Osteocyte (in vitro differentiated cells): ENCODE measurements around the gene SEC14L1. TPM values are rescaled to one million over a fixed set of nuclear protein-coding genes. Genes with fewer than 3 reads are reported as not detected.
A peak's percentile ranks its signal among the peaks of the same experiment; 100 is the strongest.

Experiments
- DNase-seq: peaks from one replicate; pipeline ENCODE4 v3.0.0; 2021; ENCODE audit warnings: mixed read lengths; ENCODE audit not compliant: unreplicated experiment; ENCODE audit errors: extremely low spot score
- H3K27ac Mint-ChIP-seq: one replicate; pipeline ENCODE4 v1.8.0; 2021; ENCODE audit warnings: mild to moderate bottlenecking, mixed read lengths; ENCODE audit not compliant: unreplicated experiment
- H3K27me3 Mint-ChIP-seq: one replicate; pipeline ENCODE4 v1.8.0; 2021; ENCODE audit warnings: mixed read lengths; ENCODE audit not compliant: unreplicated experiment
- H3K36me3 Mint-ChIP-seq: one replicate; pipeline ENCODE4 v1.8.0; 2021; ENCODE audit warnings: mixed read lengths; ENCODE audit not compliant: unreplicated experiment
- H3K4me1 Mint-ChIP-seq: one replicate; pipeline ENCODE4 v1.8.0; 2021; ENCODE audit warnings: mixed read lengths; ENCODE audit not compliant: unreplicated experiment
- H3K4me3 Mint-ChIP-seq: one replicate; pipeline ENCODE4 v1.8.0; 2021; ENCODE audit warnings: mild to moderate bottlenecking, moderate library complexity, mixed read lengths; ENCODE audit not compliant: unreplicated experiment
- H3K9me3 Mint-ChIP-seq: one replicate; pipeline ENCODE4 v1.8.0; 2021; ENCODE audit warnings: mixed read lengths; ENCODE audit not compliant: unreplicated experiment
- total RNA-seq: library from RNA; stranded (reverse); gene quantifications from 2 replicates; pipeline ENCODE4 v1.2.1, GENCODE V29; 2021
- TF ChIP-seq, protein P1 (sequence below): fragments of 200-600 bp; sonication (generic); IDR thresholded peaks from 2 replicates; pipeline ENCODE4 v1.5.0; 2021; ENCODE audit warnings: antibody characterized with exemption, mild to moderate bottlenecking, moderate library complexity

The SEC14L1 gene
- total RNA-seq, 1 donor from 2014 or later: 82.9 TPM

GRCh38 chr17:77125432-77125901 is 15.3 kb upstream of the SEC14L1 start:
- peaks cover 64% of the 10 kb centered on the region for H3K4me1 Mint-ChIP-seq
- no peaks in the 10 kb centered on the region for H3K27me3 Mint-ChIP-seq

GRCh38 chr17:77126519-77126918 is 14.2 kb upstream of the SEC14L1 start:
- Mint-ChIP-seq H3K27ac (no peak overlapping the region), H3K36me3 (no peaks in the 10 kb centered on the region), H3K4me3 (no peak overlapping the region), H3K4me1 (peaks cover 67% of the 10 kb centered on the region), H3K9me3 (no peaks in the 10 kb centered on the region), H3K27me3 (no peaks in the 10 kb centered on the region)
- DNase-seq: no peak
- TF ChIP-seq, protein P1, sequence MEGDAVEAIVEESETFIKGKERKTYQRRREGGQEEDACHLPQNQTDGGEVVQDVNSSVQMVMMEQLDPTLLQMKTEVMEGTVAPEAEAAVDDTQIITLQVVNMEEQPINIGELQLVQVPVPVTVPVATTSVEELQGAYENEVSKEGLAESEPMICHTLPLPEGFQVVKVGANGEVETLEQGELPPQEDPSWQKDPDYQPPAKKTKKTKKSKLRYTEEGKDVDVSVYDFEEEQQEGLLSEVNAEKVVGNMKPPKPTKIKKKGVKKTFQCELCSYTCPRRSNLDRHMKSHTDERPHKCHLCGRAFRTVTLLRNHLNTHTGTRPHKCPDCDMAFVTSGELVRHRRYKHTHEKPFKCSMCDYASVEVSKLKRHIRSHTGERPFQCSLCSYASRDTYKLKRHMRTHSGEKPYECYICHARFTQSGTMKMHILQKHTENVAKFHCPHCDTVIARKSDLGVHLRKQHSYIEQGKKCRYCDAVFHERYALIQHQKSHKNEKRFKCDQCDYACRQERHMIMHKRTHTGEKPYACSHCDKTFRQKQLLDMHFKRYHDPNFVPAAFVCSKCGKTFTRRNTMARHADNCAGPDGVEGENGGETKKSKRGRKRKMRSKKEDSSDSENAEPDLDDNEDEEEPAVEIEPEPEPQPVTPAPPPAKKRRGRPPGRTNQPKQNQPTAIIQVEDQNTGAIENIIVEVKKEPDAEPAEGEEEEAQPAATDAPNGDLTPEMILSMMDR: no peak

More at GRCh38 chr17:77125432-77125901, 15.3 kb upstream of the SEC14L1 start:
- H3K27ac Mint-ChIP-seq: peak overlapping the region; percentile 85
- H3K36me3 Mint-ChIP-seq: no peaks in the 10 kb centered on the region
- no peak for DNase-seq
- H3K4me3 Mint-ChIP-seq: no peak overlapping the region
- TF ChIP-seq, protein P1: no peak
- no peaks in the 10 kb centered on the region for H3K9me3 Mint-ChIP-seq

DNA sequence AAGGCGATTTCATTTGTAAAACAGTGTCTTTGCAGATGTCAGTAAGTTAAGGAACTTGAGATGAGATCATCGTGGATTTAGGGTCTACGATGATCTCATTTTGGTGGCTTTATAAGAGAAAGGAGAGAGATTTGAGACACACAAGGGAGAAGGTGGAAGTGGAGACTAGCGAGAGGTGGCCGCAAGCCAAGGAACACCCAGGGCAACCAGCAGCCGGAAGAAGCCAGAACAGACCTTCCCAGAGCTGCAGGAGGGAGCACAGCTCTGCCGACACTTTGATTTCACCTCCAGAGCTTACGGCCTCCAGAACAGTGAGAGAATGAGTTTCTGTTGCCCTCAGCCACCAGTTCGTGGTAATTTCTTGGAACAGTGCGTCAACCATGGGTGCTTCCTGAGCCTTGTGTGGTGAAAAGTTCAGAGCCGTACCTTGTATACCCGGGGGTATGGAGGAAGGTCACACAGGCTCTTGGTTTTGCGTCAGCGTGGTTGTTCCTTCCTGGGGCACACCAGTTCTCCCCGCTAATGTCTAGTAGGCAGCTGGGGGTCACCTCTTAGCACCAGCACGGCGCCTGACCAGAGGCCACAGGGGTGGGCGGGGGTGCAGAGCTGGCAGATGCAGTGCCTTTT is 12.9 kb upstream of the SEC14L1 start:
- Mint-ChIP-seq H3K4me1 (peaks cover 70% of the 10 kb centered on the region), H3K9me3 (no peaks in the 10 kb centered on the region), H3K27ac (peak overlapping the region; percentile 64), H3K27me3 (no peaks in the 10 kb centered on the region), H3K4me3 (no peak overlapping the region), H3K36me3 (no peaks in the 10 kb centered on the region)
- no peak for DNase-seq
- TF ChIP-seq, protein P1: no peak

DNA sequence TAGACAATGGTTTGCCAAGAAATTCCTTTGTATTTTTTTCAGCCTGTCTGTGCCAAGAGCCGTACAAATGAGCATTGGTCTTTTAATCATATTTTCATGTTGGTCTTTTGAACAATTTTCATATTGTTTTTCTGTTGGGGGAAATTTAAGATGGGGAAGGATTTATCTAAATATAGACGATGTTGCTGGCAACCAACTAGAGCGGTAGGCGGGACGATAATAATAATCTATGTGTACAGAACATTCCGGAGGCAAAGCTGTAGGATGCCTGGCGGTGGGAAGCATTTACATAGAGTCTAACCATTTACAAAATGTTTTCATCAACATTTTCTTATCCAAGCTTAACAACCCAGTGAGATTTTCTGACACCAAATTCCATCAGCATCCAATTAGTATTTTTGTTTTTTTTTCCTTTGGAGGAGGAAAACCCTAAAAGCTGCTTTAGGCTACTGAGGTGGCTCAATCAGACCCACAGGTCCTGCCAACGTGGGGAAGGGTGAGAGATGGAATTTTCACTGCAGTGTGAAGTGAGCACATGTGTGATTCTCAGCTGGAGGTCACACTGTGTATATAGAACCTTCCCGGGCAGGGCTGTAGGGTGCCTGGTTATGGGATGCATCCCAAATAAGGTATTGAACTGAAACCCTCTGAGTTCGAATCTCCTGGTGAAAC is 11.7 kb upstream of the SEC14L1 start:
- no peaks in the 10 kb centered on the region for H3K27me3 Mint-ChIP-seq
- TF ChIP-seq, protein P1: no peak
- no peak overlapping the region for H3K4me3 Mint-ChIP-seq
- no peaks in the 10 kb centered on the region for H3K9me3 Mint-ChIP-seq
- H3K4me1 Mint-ChIP-seq: peaks cover 71% of the 10 kb centered on the region
- peak overlapping the region; percentile 87 for H3K27ac Mint-ChIP-seq
- DNase-seq: no peak
- H3K36me3 Mint-ChIP-seq: no peaks in the 10 kb centered on the region

DNA sequence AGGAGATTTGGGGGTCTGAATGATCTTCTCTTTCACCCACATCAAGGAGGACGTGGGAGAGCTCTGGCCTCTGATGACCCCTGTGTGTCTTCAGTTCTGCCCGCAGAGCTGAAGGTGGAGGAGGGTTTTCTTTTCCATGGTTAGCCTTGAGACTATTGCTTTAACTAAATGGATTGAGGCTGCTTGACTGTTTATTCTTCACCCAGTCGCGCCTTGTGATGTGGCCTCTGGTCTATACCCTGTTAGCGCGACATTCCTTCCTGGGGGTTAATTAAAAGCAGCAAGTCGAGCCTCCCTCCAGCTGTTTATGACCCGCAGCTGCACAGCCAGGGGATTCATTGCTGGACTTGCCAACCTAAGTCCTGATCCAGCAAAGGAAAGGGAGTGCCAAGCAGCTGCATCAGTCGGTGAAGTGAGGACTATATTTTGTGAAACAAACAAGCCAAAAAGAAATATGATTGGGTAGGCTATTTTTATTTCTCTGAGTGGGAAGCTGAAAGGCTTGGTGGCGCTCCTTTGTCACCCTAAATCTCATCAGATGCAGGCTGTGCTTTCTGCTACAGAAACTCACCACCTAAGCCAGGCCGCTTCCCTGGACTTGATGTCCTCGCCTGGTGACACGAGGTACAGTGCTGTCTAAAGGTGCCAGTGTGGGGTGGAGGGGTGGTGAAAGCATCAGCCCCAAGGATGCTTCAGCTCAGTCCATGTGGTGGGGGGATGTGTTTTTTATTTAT is 11.0 kb upstream of the SEC14L1 start:
- H3K36me3 Mint-ChIP-seq: no peaks in the 10 kb centered on the region
- peak overlapping the region; percentile 21 for H3K4me3 Mint-ChIP-seq
- H3K27ac Mint-ChIP-seq: peak overlapping the region; percentile 87
- no peak for DNase-seq
- no peaks in the 10 kb centered on the region for H3K9me3 Mint-ChIP-seq
- peaks cover 64% of the 10 kb centered on the region for H3K4me1 Mint-ChIP-seq
- H3K27me3 Mint-ChIP-seq: no peaks in the 10 kb centered on the region
- TF ChIP-seq, protein P1: no peak
